OCI-LY7 (cell line): Measurements from ENCODE around the gene TDRD9. TPM values are rescaled to one million over a fixed set of nuclear protein-coding genes. Genes with fewer than 3 reads are reported as not detected.

Source experiments
- BruUV-seq: library from RNA; stranded (reverse); fragments of 400-500 nt; replicated peaks from 2 replicates; lab custom pipeline; 2021; lab: Mats Ljungman, UMichigan
- CTCF ChIA-PET: fragments of 300-600 bp; sonication (Branson Sonifier 250); formaldehyde crosslinking; loops from one replicate; lab custom pipeline; 2022; ENCODE audit warnings: antibody characterized with exemption; ENCODE audit not compliant: unreplicated experiment; lab: Charles Lee
- POLR2A ChIA-PET: fragments of 300-600 bp; sonication (Branson Sonifier 250); formaldehyde crosslinking; loops from one replicate; lab custom pipeline; 2022; ENCODE audit warnings: antibody characterized with exemption; lab: Charles Lee
- DNase-seq: peaks from one replicate; pipeline ENCODE4 v3.0.0-alpha.2; 2015; ENCODE audit warnings: low spot score
- H2AFZ ChIP-seq: fragments of 200-600 bp; sonication (generic), shearing (Covaris generic); 2 replicates; pipeline ENCODE4 v1.6.1; 2014; ENCODE audit warnings: mild to moderate bottlenecking, antibody characterized with exemption, low read length, moderate library complexity
- H3K27ac ChIP-seq: fragments of 200-600 bp; sonication (generic); 2 replicates; pipeline ENCODE4 v1.5.1; 2014; ENCODE audit warnings: mixed run types, low read depth, mild to moderate bottlenecking, moderate library complexity, low read length, inconsistent platforms; ENCODE audit not compliant: poor library complexity, severe bottlenecking
- H3K36me3 ChIP-seq: fragments of 200-600 bp; sonication (generic); 2 replicates; pipeline ENCODE4 v1.6.1; 2014; ENCODE audit warnings: mild to moderate bottlenecking, antibody characterized with exemption, low read length, moderate library complexity, mixed read lengths; ENCODE audit not compliant: insufficient read depth
- H3K4me1 ChIP-seq: fragments of 200-600 bp; sonication (generic); 2 replicates; pipeline ENCODE4 v1.5.1; 2014; ENCODE audit warnings: mild to moderate bottlenecking, low read length; ENCODE audit not compliant: insufficient read depth, poor library complexity, severe bottlenecking
- H3K4me2 ChIP-seq: fragments of 200-600 bp; sonication (generic); 2 replicates; pipeline ENCODE4 v1.6.1; 2014; ENCODE audit warnings: mild to moderate bottlenecking, low read length
- H3K4me3 ChIP-seq: fragments of 200-600 bp; sonication (generic); 2 replicates; pipeline ENCODE4 v1.5.1; 2014; ENCODE audit warnings: mild to moderate bottlenecking, low read depth, low read length; ENCODE audit not compliant: poor library complexity, severe bottlenecking
- H3K79me2 ChIP-seq: fragments of 200-600 bp; sonication (generic); 2 replicates; pipeline ENCODE4 v1.6.1; 2016; ENCODE audit warnings: low read depth, mild to moderate bottlenecking, low read length, moderate library complexity, mixed read lengths; ENCODE audit not compliant: insufficient read depth
- H3K9me2 ChIP-seq: fragments of 200-600 bp; sonication (generic); 2 replicates; pipeline ENCODE4 v1.6.1; 2016; ENCODE audit warnings: mild to moderate bottlenecking, low read length, mixed read lengths; ENCODE audit not compliant: insufficient read depth
- H3K9me3 ChIP-seq: fragments of 200-600 bp; sonication (generic); 2 replicates; pipeline ENCODE4 v1.6.1; 2014; ENCODE audit warnings: mild to moderate bottlenecking, mixed run types, low read length, mixed read lengths
- H4K20me1 ChIP-seq: fragments of 200-600 bp; sonication (generic); 2 replicates; pipeline ENCODE4 v1.6.1; 2014; ENCODE audit warnings: mild to moderate bottlenecking, antibody characterized with exemption, low read length, moderate library complexity, mixed read lengths; ENCODE audit not compliant: insufficient read depth
- CTCF ChIP-seq: fragments of 200-600 bp; sonication (generic); conservative IDR thresholded peaks from 2 replicates; pipeline ENCODE4 v1.5.1; 2014; ENCODE audit warnings: mild to moderate bottlenecking, antibody characterized with exemption, low read length, moderate library complexity, mixed read lengths
- EZH2phosphoT487 ChIP-seq: fragments of 200-600 bp; sonication (generic); IDR thresholded peaks from 2 replicates; pipeline ENCODE4 v1.6.1; 2018; ENCODE audit warnings: low read depth, borderline replicate concordance, mild to moderate bottlenecking, mixed run types, antibody characterized with exemption, low read length, moderate library complexity, mixed read lengths
- intact Hi-C: fragments of 100-400 bp; cut with micrococcal nuclease; formaldehyde crosslinking; loops from one replicate; pipeline ENCODE4 v1.10.0; 2022; ENCODE audit not compliant: unreplicated experiment
- total RNA-seq, 2 experiments: library from RNA; depleted of rRNA in 1 of 2; stranded (reverse); fragments of >200 nt in 1 of 2; shearing (Covaris generic) in 1 of 2; gene quantifications; 2 replicates each; pipeline ENCODE4 v1.2.3, GENCODE V29; 2014 to 2022

Gene TDRD9
- total RNA-seq, 2 experiments from 2014 or later: not detected

GRCh38 chr14:104087981-104088850, 160.0 kb downstream of the TDRD9 start:
- Histone ChIP-seq H3K79me2 (no peaks in the 10 kb centered on the region), H3K27ac (no peak overlapping the region), H3K9me3 (no peaks in the 10 kb centered on the region), H3K9me2 (no peaks in the 10 kb centered on the region), H4K20me1 (no peaks in the 10 kb centered on the region), H3K4me3 (no peak overlapping the region), H3K4me1 (no peaks in the 10 kb centered on the region), H3K4me2 (no peak overlapping the region), H3K36me3 (no peaks in the 10 kb centered on the region), H2AFZ (no peak overlapping the region)
- POLR2A ChIA-PET: no interaction called here
- CTCF ChIA-PET: interaction anchor here (0.5 kb wide), 1 partner anchor 51 kb away, joined by 3 read pairs; no protein-coding TSS in a partner anchor
- TF ChIP-seq EZH2phosphoT487: no peak
- no peak for TF ChIP-seq CTCF
- DNase-seq: no peak
- intact Hi-C loops: no loop called here
- no TSS peak for BruUV-seq

GRCh38 chr14:104090071-104090748, 162.0 kb downstream of the TDRD9 start:
- no peaks in the 10 kb centered on the region for H3K79me2 ChIP-seq
- no peaks in the 10 kb centered on the region for H3K4me1 ChIP-seq
- H3K9me3 ChIP-seq: no peaks in the 10 kb centered on the region
- no peak overlapping the region for H3K4me2 ChIP-seq
- H3K9me2 ChIP-seq: no peaks in the 10 kb centered on the region
- H3K4me3 ChIP-seq: no peak overlapping the region
- ChIA-PET CTCF (no interaction called here), POLR2A (no interaction called here)
- H4K20me1 ChIP-seq: no peaks in the 10 kb centered on the region
- no peaks in the 10 kb centered on the region for H3K36me3 ChIP-seq
- no peak for DNase-seq
- no peak for TF ChIP-seq EZH2phosphoT487
- TF ChIP-seq CTCF: no peak
- no peak overlapping the region for H2AFZ ChIP-seq
- H3K27ac ChIP-seq: no peak overlapping the region
- intact Hi-C loops: no loop called here
- BruUV-seq: no TSS peak
